Heart left ventricle (tissue), 13 donors: ENCODE measurements around the gene TMEM203.

Experiments
- POLR2A ChIP-seq, 2 donors: fragments of 450-650 bp; IDR thresholded peaks; one replicate each; pipeline ENCODE4 v1.6.1; 2017; ENCODE audit warnings: antibody characterized with exemption in 2 of 2, mild to moderate bottlenecking in 2 of 2, moderate library complexity in 2 of 2
- TF ChIP-seq, protein P1 (sequence below), 12 donors: fragments of 200-600 bp; sonication (generic) in 4 of 12; IDR thresholded peaks; one replicate each; pipeline versions ENCODE4 v1.5.0 to v1.8.0; 2018 to 2022; ENCODE audit warnings: antibody characterized with exemption in 12 of 12, mild to moderate bottlenecking in 5 of 12
- donor health status: ischemic (EF 13 %, LVEDD 7.1; RV severe dilation, severe dysfunction).
- donor health status: DM: no; HTN: yes; CAD: no.
- donor health status: DM: no; HTN: no; CAD: no.
- donor health status: ischemic (EF 25% LVEDD 6.9; RV normal size, moderate dysfunction).
- donor health status: ischemic (EF 25% LVEDD 5.7; RV mildly dilated, moderate dysfunction).
- donor health status: ischemic (EF 35%, LVEDD 5.7; RV mildly dilated, moderate dysfunction).
- donor health status: nonischemic (EF 11% LVEDD 7.7; RV severe dilation, severe dysfunction).
- donor health status: DM: yes; HTN: yes; CAD: no.
- donor health status: PGD.
- donor health status: ischemic (EF 29% LVEDD 5.4; RV normal size, mild dysfunction).
- donor health status: nonischemic (EF 23%, LVEDD 6.1; RV moderate dilation, normal function).

DNA sequence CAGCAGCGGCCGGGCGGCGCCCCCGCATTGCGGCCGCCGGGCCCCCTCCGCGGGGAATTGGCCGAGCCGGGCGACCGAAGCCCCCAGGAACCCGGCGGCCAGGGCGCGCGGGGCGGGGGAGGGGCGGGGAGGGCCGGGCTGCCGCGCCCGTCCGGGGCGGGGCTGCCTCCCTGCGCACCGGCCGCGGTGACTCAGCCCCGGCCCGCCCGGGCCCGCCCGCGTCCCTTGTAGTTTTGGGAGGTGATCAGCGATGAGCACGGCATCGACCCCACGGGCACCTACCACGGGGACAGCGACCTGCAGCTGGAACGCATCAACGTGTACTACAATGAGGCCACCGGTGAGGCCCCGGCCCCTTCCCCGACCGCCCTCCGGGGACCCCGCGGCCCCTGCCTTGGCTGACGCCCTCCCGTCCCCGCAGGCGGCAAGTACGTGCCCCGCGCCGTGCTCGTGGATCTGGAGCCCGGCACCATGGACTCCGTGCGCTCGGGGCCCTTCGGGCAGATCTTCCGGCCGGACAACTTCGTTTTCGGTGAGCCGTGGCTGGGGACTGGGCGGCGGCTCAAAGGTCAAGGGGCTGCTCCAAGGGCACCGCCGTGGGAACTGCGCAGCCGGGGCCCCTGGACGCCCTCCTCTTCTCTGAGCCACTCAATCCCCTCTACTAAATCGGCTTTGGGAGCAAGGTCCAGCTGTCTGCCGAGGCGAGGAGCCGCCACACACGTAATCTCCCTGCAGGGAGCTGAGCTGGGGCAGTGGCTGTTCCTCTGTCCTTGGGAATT lies 36.2 kb upstream of the TMEM203 start:
- no peak for TF ChIP-seq POLR2A (IDR thresholded peaks at IDR 0.05)
- TF ChIP-seq, protein P1, sequence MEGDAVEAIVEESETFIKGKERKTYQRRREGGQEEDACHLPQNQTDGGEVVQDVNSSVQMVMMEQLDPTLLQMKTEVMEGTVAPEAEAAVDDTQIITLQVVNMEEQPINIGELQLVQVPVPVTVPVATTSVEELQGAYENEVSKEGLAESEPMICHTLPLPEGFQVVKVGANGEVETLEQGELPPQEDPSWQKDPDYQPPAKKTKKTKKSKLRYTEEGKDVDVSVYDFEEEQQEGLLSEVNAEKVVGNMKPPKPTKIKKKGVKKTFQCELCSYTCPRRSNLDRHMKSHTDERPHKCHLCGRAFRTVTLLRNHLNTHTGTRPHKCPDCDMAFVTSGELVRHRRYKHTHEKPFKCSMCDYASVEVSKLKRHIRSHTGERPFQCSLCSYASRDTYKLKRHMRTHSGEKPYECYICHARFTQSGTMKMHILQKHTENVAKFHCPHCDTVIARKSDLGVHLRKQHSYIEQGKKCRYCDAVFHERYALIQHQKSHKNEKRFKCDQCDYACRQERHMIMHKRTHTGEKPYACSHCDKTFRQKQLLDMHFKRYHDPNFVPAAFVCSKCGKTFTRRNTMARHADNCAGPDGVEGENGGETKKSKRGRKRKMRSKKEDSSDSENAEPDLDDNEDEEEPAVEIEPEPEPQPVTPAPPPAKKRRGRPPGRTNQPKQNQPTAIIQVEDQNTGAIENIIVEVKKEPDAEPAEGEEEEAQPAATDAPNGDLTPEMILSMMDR (IDR thresholded peaks at IDR 0.05), result no peak
